Measurements from ENCODE around the gene ADAMTS8. TPM values are rescaled to one million over a fixed set of nuclear protein-coding genes. Genes with fewer than 3 reads are reported as not detected.
A peak's percentile ranks its signal among the peaks of the same experiment; 100 is the strongest.

The ADAMTS8 gene
- total RNA-seq, 1 donor from 2014 or later: not detected

GRCh38 chr11:130399196-130399595 is 29.2 kb downstream of the ADAMTS8 start:
- no peak for DNase-seq (ENCODE audit: low read depth in 2 of 2)

GRCh38 chr11:130397780-130398179 is 30.6 kb downstream of the ADAMTS8 start:
- no peak for DNase-seq (ENCODE audit: low read depth in 2 of 2)

DNA sequence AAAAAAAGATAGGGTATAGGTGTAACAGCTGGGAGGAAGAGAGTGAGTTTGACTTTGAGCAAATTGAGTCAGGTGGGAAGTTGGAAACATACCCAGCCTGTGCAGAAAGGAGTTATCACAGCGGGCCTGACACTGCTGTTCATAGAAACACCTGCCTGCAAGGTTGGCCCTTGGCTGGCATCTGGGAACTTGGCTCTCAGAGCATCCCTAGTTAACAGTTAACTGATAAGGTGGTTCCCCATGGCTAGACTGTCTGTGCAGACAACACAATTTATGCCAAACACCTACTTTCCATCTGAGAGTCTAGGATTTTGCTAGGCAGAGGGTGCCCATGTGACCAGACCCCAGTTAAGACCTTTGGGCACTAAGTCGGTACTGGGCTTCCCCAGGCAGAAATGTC is 31.4 kb downstream of the ADAMTS8 start:
- DNase-seq (ENCODE audit: low read depth in 2 of 2): no peak

GRCh38 chr11:130394615-130395014 is 33.8 kb downstream of the ADAMTS8 start:
- DNase-seq (ENCODE audit: low read depth in 2 of 2): no peak

DNA sequence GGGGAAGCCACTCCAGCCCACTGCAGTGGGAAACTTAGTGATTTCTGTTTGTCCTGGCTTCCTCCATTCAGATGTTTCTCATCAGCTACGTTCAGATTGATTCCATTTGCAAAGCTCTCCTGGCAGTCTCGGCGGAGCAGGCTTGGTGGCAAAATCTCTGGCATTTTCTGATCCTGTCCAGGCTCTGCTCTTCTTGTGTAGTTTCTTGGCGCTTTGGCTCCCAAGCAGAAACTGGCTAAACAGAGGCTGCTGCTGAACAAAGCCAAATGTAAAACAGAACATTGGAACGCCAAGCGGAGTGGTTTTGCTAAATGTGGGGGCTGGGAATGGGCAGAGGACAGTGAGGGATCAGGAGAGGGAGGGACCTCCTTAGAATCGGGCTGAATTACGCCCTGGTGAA is 36.7 kb downstream of the ADAMTS8 start:
- DNase-seq (ENCODE audit: low read depth in 2 of 2): no peak

- peak in 1 of 2 donors; percentile 12 for DNase-seq (ENCODE audit: low read depth in 2 of 2)
These were observed 38.2 kb downstream of the ADAMTS8 start for GRCh38 chr11:130390071-130390758.

DNA sequence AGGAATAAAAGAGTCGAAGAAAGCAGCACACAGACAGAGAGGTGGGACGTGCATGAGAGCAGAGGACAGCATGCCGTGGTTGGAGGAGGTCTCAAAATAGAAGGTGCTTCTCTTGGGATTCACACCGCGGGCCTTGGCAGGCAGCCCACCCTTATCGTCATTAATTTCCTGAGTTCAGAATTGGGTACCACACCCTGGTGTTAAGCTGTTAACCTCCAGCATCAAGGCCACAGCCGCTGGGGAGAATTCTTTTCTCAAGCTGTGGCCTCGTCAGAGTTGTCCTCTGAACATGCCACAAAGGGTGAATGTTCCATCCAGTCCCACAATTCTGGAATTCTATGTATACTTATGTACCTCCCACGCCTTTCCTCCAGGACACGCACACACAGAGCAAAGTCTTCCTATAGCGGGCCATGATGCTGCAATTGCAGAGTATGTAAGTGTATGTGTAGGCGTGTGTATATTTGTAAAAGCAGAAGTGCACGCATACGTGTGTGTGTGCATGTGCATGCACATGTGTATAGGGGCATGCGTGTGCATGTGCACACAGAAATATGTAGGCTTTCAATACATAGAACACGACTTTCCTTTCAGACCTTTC is 39.0 kb downstream of the ADAMTS8 start:
- DNase-seq (ENCODE audit: low read depth in 2 of 2): no peak

DNA sequence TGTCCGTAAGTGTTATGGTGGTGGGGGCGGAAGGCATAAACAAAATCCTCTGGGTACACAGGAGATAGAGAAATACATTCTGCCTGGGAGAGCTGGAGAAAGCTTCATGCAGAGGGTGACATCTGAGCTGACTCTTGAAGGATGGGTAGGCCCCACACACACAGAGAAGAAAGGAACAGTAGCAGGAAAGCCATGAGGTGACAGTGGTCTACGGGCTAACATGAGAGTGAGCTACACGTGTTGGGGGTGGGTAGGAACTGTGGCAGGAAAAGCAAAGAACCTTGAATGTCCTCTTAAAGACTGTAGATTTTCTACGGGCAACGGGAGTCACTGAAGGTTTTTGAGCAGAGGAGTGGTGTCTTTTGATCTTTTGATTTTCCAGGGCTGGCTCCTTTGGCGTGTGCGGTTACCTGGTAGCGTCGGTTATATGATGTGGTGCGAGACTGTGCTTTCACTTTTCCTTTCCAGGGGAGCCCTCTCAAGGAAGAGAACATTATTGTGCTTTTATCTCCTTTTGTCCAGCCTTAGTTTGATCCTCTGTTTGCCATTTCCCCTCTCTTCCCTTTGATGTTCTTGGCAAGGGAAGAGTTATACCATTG is 39.7 kb downstream of the ADAMTS8 start:
- DNase-seq (ENCODE audit: low read depth in 2 of 2): no peak

DNA sequence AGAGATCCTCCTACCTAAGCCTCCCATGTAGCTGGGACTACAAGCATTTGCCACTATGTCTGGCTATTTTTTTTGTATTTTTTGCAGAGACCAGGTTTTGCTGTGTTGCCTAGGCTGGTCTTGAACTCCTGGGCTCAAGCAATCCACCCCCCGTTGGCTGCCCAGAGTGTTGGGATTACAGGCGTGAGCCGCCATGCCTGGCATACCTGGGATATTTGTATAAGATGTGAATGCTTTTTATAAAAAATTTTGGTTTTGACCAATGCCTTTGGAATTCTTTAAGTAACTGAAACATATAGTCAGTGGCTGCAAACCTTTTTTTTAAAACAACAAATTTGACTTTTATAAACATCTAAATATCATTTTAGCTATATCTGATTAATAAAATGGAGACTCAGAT is 42.4 kb downstream of the ADAMTS8 start:
- no peak for DNase-seq (ENCODE audit: low read depth in 2 of 2)

GRCh38 chr11:130383344-130384211 is 44.8 kb downstream of the ADAMTS8 start:
- DNase-seq (ENCODE audit: low read depth in 2 of 2): no peak

GRCh38 chr11:130381317-130381716 is 47.1 kb downstream of the ADAMTS8 start:
- no peak for DNase-seq (ENCODE audit: low read depth in 2 of 2)

- no peak for DNase-seq (ENCODE audit: low read depth in 2 of 2)
These were observed 47.6 kb downstream of the ADAMTS8 start for GRCh38 chr11:130380778-130381177.

GRCh38 chr11:130379276-130379675 is 49.1 kb downstream of the ADAMTS8 start:
- no peak for DNase-seq (ENCODE audit: low read depth in 2 of 2)

- no peak for DNase-seq (ENCODE audit: low read depth in 2 of 2)
These were observed 57.4 kb downstream of the ADAMTS8 start for GRCh38 chr11:130370845-130371590.

DNA sequence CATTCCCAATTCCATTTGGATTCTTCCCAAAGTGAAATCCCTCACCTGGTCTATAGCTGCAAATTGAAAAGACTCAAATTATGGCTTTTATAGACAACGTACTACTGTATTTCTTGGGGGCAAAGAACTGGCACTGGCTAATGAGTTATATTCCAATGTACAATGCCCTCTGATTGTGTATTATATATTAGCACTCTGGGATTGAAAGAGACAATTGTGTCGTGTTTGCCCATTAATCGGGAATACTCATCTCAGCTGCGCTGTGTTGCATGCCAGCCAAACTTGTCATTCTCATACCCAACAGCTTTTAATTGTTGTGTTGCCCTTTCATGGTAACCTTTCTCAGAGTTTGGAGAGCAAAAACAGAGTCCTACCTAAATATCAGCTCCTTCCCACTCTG is 58.7 kb downstream of the ADAMTS8 start:
- DNase-seq (ENCODE audit: low read depth in 2 of 2): no peak

DNA sequence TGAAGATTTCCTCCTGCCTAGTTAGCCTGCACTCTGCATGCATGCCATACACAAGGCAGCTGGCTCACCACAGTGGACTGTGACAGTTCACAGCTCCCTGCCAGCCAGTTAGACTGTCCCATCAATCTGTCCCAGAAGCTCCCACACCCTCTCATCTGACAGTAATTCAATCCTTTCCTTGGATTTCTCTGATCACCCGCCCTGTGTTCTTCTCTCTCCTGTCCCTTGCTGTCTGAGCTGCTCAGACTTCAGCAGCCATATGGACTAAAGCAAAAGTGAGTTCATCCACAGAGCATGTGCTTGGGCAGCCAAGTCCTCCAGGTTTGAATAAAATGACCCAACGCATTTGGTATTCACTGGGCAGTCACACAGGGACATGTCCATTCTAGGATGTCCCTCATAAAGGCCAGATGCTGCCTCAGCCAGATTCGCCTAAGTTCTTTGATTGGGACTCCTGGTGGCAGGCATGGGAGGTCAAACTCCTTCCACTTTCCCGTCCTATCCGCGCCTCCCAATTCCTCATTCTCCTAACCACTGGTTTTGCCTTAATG is 59.2 kb downstream of the ADAMTS8 start:
- DNase-seq (ENCODE audit: low read depth in 2 of 2): no peak

DNA sequence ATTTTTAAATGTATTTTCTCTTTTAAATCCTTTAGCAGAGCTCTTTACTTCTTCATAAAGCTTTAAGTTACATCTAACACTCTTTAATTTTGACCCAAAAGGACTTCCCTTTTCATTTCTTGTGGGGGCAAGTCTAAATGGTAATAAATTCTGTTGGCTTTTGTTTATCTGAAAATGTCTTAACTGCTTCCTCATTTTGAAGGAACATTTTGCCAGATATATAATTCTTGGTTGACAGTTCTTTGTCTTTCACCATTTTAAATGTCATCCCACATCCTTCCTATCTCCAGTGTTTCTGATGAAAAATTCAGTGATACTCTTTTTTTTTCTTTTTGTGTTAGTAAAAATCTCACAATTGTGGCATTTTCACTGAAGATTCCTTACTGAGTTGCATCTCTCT is 69.0 kb downstream of the ADAMTS8 start:
- no peak for DNase-seq (ENCODE audit: low read depth in 2 of 2)

DNA sequence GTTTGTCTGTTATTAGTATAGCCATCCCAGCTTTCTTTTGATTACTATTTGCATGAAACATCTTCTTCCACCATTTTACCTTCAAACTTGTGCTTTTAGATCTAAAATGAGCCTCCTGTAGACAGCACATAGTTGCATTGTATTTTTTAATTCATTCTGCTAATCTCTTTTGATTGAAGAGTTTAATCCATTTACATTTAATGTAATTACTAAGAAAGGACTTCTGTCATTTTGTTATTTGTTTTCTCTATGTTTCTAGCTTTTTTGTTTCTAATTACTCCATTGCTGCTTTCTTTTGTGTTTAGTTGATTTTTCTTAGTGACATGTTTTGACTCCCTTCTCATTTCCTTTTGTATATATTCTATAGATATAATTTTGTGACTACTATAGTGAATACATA is 70.0 kb downstream of the ADAMTS8 start:
- DNase-seq (ENCODE audit: low read depth in 2 of 2): no peak
